ENCODE results near the gene PDCD1LG2. TPM values are rescaled to one million over a fixed set of nuclear protein-coding genes. Genes with fewer than 3 reads are reported as not detected.

The PDCD1LG2 gene
- total and polyA plus RNA-seq, 4 donors = 0.46 to 2.5 (median 1.3) TPM

DNA sequence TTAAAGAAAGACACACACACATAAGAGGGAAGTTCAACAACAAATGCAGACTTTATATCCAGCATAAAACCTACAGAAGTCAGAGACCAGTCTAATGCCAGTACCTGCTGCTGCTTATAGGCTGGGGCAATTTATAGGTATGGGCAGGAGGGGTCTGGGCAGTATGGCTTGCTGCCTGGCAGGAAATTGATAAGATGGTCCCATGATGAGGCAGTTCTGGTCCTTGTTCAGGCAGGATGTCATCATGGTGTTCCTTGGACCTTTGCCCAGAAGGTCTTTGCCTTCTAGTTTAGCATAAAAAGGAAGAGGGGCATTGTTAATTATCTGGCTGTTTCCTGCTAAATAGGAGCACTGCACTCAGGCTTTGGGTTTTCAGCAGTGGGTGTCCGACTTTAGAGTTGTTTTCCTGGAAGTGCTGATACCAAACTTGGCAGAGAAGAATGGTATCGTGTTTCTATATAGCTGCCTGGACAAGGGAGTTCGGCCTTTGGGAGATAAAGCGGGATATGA lies 10.4 kb upstream of the PDCD1LG2 start:
- peak overlapping the region in 1 of 2 donors; percentile 54 for H3K27ac ChIP-seq (ENCODE audit: low read depth in 1 of 2, low read length in 2 of 2)
- H3K4me1 ChIP-seq (ENCODE audit: control insufficient read depth in 4 of 4, insufficient read depth in 4 of 4, low read length in 3 of 4) = no peaks in the 10 kb centered on the region
- no peak for TF ChIP-seq HNF4A (conservative IDR thresholded peaks at IDR 0.05)
- TF ChIP-seq CTCF (IDR thresholded peaks at IDR 0.05; ENCODE audit: low read depth, low read length, missing input control) = no peak
- no peak for TF ChIP-seq TAF1 (conservative IDR thresholded peaks at IDR 0.05)
- TF ChIP-seq, protein P1, sequence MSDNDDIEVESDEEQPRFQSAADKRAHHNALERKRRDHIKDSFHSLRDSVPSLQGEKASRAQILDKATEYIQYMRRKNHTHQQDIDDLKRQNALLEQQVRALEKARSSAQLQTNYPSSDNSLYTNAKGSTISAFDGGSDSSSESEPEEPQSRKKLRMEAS (IDR thresholded peaks at IDR 0.05) = no peak
- peak; percentile 33 for TF ChIP-seq NR2F2 (IDR thresholded peaks at IDR 0.05)
- H3K36me3 ChIP-seq (ENCODE audit: control insufficient read depth in 4 of 4, insufficient read depth in 3 of 4, low read depth in 1 of 4, low read length in 3 of 4) = no peaks in the 10 kb centered on the region
- WGBS = 70% methylated on average over 4 of the region's 4 CpGs
- no peak for DNase-seq (ENCODE audit: low spot score)
- no peak overlapping the region for H3K9ac ChIP-seq (ENCODE audit: low read depth in 1 of 2, low read length in 2 of 2)
- H3K27me3 ChIP-seq (ENCODE audit: control insufficient read depth in 4 of 4, insufficient read depth in 4 of 4, low read length in 3 of 4) = peaks cover 0 to 4% (median 0%) of the 10 kb centered on the region in 4 donors
- H3K4me3 ChIP-seq (ENCODE audit: low read depth in 1 of 3, low read length in 3 of 3) = no peak overlapping the region
- no peaks in the 10 kb centered on the region for H3K9me3 ChIP-seq (ENCODE audit: control insufficient read depth in 4 of 4, low read length in 3 of 4)

DNA sequence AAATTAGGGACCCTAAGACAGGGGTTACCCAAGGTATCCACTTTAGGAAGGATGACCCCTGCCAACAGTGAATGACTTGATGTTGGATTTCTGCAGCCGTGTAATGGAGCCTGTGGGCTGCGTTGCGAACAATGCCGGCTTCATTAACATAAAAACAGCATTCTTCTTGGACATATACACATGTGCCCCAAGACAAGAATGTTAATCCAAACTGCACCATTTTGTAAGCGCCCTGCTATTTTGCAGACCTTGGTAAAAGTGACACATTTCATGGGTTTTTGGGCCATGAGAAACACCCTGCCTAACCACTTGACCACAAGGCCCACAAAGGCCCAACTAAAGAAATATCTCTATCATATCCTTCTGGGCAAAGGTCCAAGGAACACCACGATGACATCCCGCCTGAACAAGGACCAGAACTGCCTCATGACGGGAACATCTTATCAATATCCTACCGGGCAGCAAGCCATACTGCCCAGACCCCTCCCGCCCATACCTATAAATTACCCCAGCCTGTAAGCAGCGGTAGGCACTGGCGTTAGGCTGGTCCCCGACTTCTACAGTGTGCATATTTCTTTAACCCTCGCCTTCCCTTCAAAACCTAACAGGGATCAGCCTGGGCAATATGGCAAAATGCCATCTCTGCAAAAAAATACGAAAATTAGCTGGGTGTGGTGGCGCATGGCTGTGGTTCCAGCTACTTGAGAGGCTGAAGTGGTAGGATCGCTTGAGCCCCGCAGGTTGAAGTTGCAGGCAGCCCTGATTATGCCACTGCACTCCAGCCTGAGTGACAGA lies 9.7 kb upstream of the PDCD1LG2 start:
- TF ChIP-seq RXRA (IDR thresholded peaks at IDR 0.05) (no peak), JUND (IDR thresholded peaks at IDR 0.05) (no peak), YY1 (IDR thresholded peaks at IDR 0.05) (no peak), NR2F2 (IDR thresholded peaks at IDR 0.05) (no peak), FOXA1 (IDR thresholded peaks at IDR 0.05) (no peak), REST (IDR thresholded peaks at IDR 0.05) (no peak), CTCF (IDR thresholded peaks at IDR 0.05; ENCODE audit: low read depth, low read length, missing input control) (no peak), RAD21 (IDR thresholded peaks at IDR 0.05) (no peak)
- no peaks in the 10 kb centered on the region for H3K9me3 ChIP-seq (ENCODE audit: control insufficient read depth in 4 of 4, low read length in 3 of 4)
- peaks cover 0 to 4% (median 0%) of the 10 kb centered on the region in 4 donors for H3K27me3 ChIP-seq (ENCODE audit: control insufficient read depth in 4 of 4, insufficient read depth in 4 of 4, low read length in 3 of 4)
- no peak overlapping the region for H3K4me3 ChIP-seq (ENCODE audit: low read depth in 1 of 3, low read length in 3 of 3)
- no peak overlapping the region for H3K9ac ChIP-seq (ENCODE audit: low read depth in 1 of 2, low read length in 2 of 2)
- peak overlapping the region in 1 of 2 donors; percentile 54 for H3K27ac ChIP-seq (ENCODE audit: low read depth in 1 of 2, low read length in 2 of 2)
- no peaks in the 10 kb centered on the region for H3K4me1 ChIP-seq (ENCODE audit: control insufficient read depth in 4 of 4, insufficient read depth in 4 of 4, low read length in 3 of 4)
- H3K36me3 ChIP-seq (ENCODE audit: control insufficient read depth in 4 of 4, insufficient read depth in 3 of 4, low read depth in 1 of 4, low read length in 3 of 4) = no peaks in the 10 kb centered on the region
- DNase-seq (ENCODE audit: low spot score) = no peak
- WGBS = 70% methylated on average over 18 of the region's 18 CpGs
